ENCODE data around the gene GPR17. TPM values are rescaled to one million over a fixed set of nuclear protein-coding genes. Genes with fewer than 3 reads are reported as not detected.

Gene GPR17
- total and polyA plus RNA-seq, 4 donors = 0.03 to 0.14 (median 0.07) TPM; not detected in 1

DNA sequence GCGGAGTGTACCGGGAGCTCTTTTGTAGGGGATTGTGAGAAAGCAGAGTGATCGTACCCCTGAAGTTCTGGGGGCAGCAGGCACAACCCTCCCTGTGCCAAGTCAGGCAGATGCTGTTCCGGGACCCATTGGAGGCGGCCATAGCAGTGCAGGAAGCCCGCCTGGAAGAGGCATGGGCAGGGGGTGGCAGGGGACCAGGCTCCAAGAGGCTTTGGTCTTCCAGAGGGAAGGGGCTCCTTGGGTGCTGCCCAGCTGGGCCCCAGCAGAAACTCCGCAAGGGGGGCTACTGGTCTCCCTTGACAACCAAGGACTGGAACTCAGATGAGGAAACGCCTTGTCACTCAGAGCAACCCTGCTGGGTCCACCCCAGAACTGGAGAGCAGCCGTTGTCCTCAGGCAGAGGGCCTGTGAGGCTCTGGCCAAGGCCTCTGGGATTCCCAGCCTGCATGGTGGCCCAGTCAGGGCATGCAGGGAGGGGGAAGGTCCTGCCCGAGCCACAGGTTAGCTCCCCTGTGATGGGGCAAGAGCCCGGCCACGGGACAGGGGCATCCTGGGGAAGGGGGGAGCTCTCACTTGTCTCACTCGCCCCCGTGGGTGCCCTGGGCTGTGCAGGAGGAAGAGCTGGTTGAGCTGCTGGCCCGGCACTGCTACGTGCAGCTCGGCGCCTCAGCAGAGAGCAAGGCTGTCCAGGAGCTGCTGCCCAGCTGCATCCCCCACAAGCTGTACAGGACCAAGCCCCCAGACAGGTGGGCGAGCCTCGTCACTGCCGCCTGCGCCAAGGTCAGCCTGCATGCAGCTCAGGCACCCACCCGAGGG, 21.0 kb upstream of the GPR17 start:
- no peak for TF ChIP-seq FOXA2 (IDR thresholded peaks at IDR 0.05)
- TF ChIP-seq, protein P1, sequence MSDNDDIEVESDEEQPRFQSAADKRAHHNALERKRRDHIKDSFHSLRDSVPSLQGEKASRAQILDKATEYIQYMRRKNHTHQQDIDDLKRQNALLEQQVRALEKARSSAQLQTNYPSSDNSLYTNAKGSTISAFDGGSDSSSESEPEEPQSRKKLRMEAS (IDR thresholded peaks at IDR 0.05) = no peak
- no peak for TF ChIP-seq GABPA (IDR thresholded peaks at IDR 0.05 in 1 of 2, conservative IDR thresholded peaks at IDR 0.05 in 1 of 2)
- no peak for TF ChIP-seq RXRA (IDR thresholded peaks at IDR 0.05)
- no peak for TF ChIP-seq SP1 (IDR thresholded peaks at IDR 0.05)
- TF ChIP-seq, protein P2, sequence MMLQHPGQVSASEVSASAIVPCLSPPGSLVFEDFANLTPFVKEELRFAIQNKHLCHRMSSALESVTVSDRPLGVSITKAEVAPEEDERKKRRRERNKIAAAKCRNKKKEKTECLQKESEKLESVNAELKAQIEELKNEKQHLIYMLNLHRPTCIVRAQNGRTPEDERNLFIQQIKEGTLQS (IDR thresholded peaks at IDR 0.05) = no peak
- TF ChIP-seq HNF4G (IDR thresholded peaks at IDR 0.05) = no peak
- H3K9me3 ChIP-seq (ENCODE audit: control insufficient read depth in 4 of 4, low read length in 3 of 4) = no peaks in the 10 kb centered on the region
- H3K27ac ChIP-seq (ENCODE audit: low read depth in 1 of 2, low read length in 2 of 2) = no peak overlapping the region
- 93% methylated on average over 23 of the region's 23 CpGs for WGBS
- H3K9ac ChIP-seq (ENCODE audit: low read depth in 1 of 2, low read length in 2 of 2) = no peak overlapping the region
- H3K27me3 ChIP-seq (ENCODE audit: control insufficient read depth in 4 of 4, insufficient read depth in 4 of 4, low read length in 3 of 4) = no peaks in the 10 kb centered on the region
- no peaks in the 10 kb centered on the region for H3K36me3 ChIP-seq (ENCODE audit: control insufficient read depth in 4 of 4, insufficient read depth in 3 of 4, low read depth in 1 of 4, low read length in 3 of 4)
- no peak for DNase-seq (ENCODE audit: low spot score)
- H3K4me3 ChIP-seq (ENCODE audit: low read depth in 1 of 3, low read length in 3 of 3) = no peak overlapping the region
- H3K4me1 ChIP-seq (ENCODE audit: control insufficient read depth in 4 of 4, insufficient read depth in 4 of 4, low read length in 3 of 4) = no peaks in the 10 kb centered on the region

DNA sequence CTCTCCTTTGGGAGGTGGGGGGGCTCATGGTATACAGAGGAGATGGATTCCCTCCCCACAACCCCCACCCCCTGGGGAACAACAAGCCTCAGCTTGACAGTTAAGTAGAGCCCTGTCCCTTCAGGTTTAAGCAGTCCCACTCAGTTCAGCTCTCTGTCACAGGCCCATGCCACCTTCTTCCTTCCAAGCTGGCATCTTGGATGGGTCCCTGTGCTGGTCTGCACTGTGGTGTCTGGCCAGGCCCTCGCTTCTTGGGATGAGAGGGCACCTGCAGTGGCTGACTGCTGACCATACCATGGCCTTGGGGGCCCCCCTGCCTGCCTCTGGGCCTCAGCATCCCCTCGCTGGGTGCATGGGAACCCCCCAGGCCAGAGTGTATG, 20.4 kb upstream of the GPR17 start:
- Histone ChIP-seq H3K27me3 (ENCODE audit: control insufficient read depth in 4 of 4, insufficient read depth in 4 of 4, low read length in 3 of 4) (no peaks in the 10 kb centered on the region), H3K9ac (ENCODE audit: low read depth in 1 of 2, low read length in 2 of 2) (no peak overlapping the region), H3K27ac (ENCODE audit: low read depth in 1 of 2, low read length in 2 of 2) (no peak overlapping the region), H3K4me1 (ENCODE audit: control insufficient read depth in 4 of 4, insufficient read depth in 4 of 4, low read length in 3 of 4) (no peaks in the 10 kb centered on the region), H3K9me3 (ENCODE audit: control insufficient read depth in 4 of 4, low read length in 3 of 4) (no peaks in the 10 kb centered on the region), H3K36me3 (ENCODE audit: control insufficient read depth in 4 of 4, insufficient read depth in 3 of 4, low read depth in 1 of 4, low read length in 3 of 4) (no peaks in the 10 kb centered on the region), H3K4me3 (ENCODE audit: low read depth in 1 of 3, low read length in 3 of 3) (no peak overlapping the region)
- no peak for DNase-seq (ENCODE audit: low spot score)
- TF ChIP-seq TAF1 (conservative IDR thresholded peaks at IDR 0.05) = no peak
- TF ChIP-seq, protein P3, sequence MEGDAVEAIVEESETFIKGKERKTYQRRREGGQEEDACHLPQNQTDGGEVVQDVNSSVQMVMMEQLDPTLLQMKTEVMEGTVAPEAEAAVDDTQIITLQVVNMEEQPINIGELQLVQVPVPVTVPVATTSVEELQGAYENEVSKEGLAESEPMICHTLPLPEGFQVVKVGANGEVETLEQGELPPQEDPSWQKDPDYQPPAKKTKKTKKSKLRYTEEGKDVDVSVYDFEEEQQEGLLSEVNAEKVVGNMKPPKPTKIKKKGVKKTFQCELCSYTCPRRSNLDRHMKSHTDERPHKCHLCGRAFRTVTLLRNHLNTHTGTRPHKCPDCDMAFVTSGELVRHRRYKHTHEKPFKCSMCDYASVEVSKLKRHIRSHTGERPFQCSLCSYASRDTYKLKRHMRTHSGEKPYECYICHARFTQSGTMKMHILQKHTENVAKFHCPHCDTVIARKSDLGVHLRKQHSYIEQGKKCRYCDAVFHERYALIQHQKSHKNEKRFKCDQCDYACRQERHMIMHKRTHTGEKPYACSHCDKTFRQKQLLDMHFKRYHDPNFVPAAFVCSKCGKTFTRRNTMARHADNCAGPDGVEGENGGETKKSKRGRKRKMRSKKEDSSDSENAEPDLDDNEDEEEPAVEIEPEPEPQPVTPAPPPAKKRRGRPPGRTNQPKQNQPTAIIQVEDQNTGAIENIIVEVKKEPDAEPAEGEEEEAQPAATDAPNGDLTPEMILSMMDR (IDR thresholded peaks at IDR 0.05; ENCODE audit: low read depth, low read length, missing input control) = no peak
- TF ChIP-seq RXRA (IDR thresholded peaks at IDR 0.05) = no peak
- TF ChIP-seq HNF4G (IDR thresholded peaks at IDR 0.05) = no peak
- TF ChIP-seq FOXA1 (IDR thresholded peaks at IDR 0.05) = no peak
- TF ChIP-seq, protein P4, sequence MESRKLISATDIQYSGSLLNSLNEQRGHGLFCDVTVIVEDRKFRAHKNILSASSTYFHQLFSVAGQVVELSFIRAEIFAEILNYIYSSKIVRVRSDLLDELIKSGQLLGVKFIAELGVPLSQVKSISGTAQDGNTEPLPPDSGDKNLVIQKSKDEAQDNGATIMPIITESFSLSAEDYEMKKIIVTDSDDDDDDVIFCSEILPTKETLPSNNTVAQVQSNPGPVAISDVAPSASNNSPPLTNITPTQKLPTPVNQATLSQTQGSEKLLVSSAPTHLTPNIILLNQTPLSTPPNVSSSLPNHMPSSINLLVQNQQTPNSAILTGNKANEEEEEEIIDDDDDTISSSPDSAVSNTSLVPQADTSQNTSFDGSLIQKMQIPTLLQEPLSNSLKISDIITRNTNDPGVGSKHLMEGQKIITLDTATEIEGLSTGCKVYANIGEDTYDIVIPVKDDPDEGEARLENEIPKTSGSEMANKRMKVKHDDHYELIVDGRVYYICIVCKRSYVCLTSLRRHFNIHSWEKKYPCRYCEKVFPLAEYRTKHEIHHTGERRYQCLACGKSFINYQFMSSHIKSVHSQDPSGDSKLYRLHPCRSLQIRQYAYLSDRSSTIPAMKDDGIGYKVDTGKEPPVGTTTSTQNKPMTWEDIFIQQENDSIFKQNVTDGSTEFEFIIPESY (IDR thresholded peaks at IDR 0.05) = no peak
- TF ChIP-seq SP1 (IDR thresholded peaks at IDR 0.05) = no peak
- TF ChIP-seq EGR1 (IDR thresholded peaks at IDR 0.05; ENCODE audit: low read depth in 2 of 2) = no peak
- TF ChIP-seq, protein P1 (IDR thresholded peaks at IDR 0.05) = no peak
- TF ChIP-seq FOXA2 (IDR thresholded peaks at IDR 0.05) = no peak
- no peak for TF ChIP-seq NR2F2 (IDR thresholded peaks at IDR 0.05)
- no peak for TF ChIP-seq GABPA (IDR thresholded peaks at IDR 0.05 in 1 of 2, conservative IDR thresholded peaks at IDR 0.05 in 1 of 2)
- TF ChIP-seq, protein P5, sequence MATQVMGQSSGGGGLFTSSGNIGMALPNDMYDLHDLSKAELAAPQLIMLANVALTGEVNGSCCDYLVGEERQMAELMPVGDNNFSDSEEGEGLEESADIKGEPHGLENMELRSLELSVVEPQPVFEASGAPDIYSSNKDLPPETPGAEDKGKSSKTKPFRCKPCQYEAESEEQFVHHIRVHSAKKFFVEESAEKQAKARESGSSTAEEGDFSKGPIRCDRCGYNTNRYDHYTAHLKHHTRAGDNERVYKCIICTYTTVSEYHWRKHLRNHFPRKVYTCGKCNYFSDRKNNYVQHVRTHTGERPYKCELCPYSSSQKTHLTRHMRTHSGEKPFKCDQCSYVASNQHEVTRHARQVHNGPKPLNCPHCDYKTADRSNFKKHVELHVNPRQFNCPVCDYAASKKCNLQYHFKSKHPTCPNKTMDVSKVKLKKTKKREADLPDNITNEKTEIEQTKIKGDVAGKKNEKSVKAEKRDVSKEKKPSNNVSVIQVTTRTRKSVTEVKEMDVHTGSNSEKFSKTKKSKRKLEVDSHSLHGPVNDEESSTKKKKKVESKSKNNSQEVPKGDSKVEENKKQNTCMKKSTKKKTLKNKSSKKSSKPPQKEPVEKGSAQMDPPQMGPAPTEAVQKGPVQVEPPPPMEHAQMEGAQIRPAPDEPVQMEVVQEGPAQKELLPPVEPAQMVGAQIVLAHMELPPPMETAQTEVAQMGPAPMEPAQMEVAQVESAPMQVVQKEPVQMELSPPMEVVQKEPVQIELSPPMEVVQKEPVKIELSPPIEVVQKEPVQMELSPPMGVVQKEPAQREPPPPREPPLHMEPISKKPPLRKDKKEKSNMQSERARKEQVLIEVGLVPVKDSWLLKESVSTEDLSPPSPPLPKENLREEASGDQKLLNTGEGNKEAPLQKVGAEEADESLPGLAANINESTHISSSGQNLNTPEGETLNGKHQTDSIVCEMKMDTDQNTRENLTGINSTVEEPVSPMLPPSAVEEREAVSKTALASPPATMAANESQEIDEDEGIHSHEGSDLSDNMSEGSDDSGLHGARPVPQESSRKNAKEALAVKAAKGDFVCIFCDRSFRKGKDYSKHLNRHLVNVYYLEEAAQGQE (IDR thresholded peaks at IDR 0.05) = no peak
- TF ChIP-seq HNF4A (conservative IDR thresholded peaks at IDR 0.05) = no peak
- TF ChIP-seq, protein P2 (IDR thresholded peaks at IDR 0.05) = no peak
- no peak for TF ChIP-seq YY1 (IDR thresholded peaks at IDR 0.05)
- no peak for TF ChIP-seq JUND (IDR thresholded peaks at IDR 0.05)
- no peak for TF ChIP-seq RAD21 (IDR thresholded peaks at IDR 0.05)
- WGBS = 88% methylated on average over 2 of the region's 2 CpGs

Data from liver (tissue), 9 donors.